ENCODE results near the gene VIL1. TPM values are rescaled to one million over a fixed set of nuclear protein-coding genes. Genes with fewer than 3 reads are reported as not detected.

Gene VIL1
- total and polyA plus RNA-seq, 2 of the 13 experiments (the other 11 are each of a cell fraction or from before 2014, with no cell fraction given) = 287 to 301 TPM

DNA sequence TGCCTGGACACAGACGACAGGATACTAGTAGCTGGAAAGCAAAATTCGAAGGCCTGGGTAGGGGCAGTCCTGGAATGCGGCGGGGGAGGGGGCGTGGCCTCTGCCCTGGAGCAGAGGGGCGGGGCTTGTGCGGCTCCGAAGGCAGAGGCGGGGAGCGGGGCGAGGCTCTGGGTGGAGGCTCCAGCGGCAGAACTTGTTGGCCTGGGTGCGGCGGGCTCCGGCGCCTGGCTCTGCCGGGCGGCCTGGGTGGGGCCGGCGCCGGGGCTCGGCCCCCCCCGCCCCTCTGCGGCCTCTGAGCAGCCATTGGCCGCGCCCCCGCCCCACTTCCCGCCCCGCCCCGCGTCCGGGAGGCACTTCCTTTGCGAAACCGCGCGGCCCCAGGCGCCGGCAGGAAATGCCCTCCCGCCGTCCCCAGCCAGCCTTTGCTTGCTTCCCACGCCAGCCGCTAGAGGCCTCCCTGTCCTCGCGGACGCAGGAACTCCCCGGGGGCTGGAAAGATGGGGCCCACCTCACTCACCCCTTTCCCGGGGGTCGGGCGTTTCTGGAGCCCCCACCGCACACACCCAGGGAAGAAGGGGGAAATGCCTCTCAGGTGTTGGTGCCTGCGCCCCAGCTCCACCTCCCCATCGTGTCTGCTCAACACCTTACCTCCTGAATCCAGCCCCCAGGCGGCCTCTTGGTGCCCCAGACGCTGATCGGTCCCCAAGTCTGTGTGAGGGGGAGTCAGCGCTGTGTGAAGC is 12.5 kb upstream of the VIL1 start (continued):
- peak; percentile 43; the same call in 1 of the 2 replicates for TF ChIP-seq KDM5A (IDR thresholded peaks at IDR 0.05; ENCODE audit: borderline replicate concordance, low read length)
- TF ChIP-seq, protein P1, sequence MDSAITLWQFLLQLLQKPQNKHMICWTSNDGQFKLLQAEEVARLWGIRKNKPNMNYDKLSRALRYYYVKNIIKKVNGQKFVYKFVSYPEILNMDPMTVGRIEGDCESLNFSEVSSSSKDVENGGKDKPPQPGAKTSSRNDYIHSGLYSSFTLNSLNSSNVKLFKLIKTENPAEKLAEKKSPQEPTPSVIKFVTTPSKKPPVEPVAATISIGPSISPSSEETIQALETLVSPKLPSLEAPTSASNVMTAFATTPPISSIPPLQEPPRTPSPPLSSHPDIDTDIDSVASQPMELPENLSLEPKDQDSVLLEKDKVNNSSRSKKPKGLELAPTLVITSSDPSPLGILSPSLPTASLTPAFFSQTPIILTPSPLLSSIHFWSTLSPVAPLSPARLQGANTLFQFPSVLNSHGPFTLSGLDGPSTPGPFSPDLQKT (CRISPR knock-in tag; IDR thresholded peaks at IDR 0.05; ENCODE audit: borderline replicate concordance) = no peak
- TF ChIP-seq SIX1 (CRISPR knock-in tag; IDR thresholded peaks at IDR 0.05; ENCODE audit: borderline replicate concordance) = peak; percentile 16; the same call in 1 of the 2 replicates
- TF ChIP-seq TCF7 (IDR thresholded peaks at IDR 0.05; ENCODE audit: low read depth) = no peak
- TF ChIP-seq JDP2 (CRISPR knock-in tag; IDR thresholded peaks at IDR 0.05; ENCODE audit: borderline replicate concordance) = no peak
- no peak for TF ChIP-seq GPN1 (CRISPR knock-in tag; IDR thresholded peaks at IDR 0.05; ENCODE audit: borderline replicate concordance)
- no peak for TF ChIP-seq CAMTA2 (CRISPR knock-in tag; IDR thresholded peaks at IDR 0.05; ENCODE audit: borderline replicate concordance)
- TF ChIP-seq NCOA2 (CRISPR knock-in tag; IDR thresholded peaks at IDR 0.05) = peak; percentile 53; the same call in 1 of the 2 replicates
- peak; percentile 82; the same call in 1 of the 2 replicates for TF ChIP-seq CBX5 (CRISPR knock-in tag; IDR thresholded peaks at IDR 0.05; ENCODE audit: borderline replicate concordance)
- TF ChIP-seq, protein P2, sequence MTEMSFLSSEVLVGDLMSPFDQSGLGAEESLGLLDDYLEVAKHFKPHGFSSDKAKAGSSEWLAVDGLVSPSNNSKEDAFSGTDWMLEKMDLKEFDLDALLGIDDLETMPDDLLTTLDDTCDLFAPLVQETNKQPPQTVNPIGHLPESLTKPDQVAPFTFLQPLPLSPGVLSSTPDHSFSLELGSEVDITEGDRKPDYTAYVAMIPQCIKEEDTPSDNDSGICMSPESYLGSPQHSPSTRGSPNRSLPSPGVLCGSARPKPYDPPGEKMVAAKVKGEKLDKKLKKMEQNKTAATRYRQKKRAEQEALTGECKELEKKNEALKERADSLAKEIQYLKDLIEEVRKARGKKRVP (CRISPR knock-in tag; IDR thresholded peaks at IDR 0.05) = 0 out of 4 replicates have a peak, but pooled peaks of 1 of the 2 experiments have one; percentile 24
- TF ChIP-seq, protein P3, sequence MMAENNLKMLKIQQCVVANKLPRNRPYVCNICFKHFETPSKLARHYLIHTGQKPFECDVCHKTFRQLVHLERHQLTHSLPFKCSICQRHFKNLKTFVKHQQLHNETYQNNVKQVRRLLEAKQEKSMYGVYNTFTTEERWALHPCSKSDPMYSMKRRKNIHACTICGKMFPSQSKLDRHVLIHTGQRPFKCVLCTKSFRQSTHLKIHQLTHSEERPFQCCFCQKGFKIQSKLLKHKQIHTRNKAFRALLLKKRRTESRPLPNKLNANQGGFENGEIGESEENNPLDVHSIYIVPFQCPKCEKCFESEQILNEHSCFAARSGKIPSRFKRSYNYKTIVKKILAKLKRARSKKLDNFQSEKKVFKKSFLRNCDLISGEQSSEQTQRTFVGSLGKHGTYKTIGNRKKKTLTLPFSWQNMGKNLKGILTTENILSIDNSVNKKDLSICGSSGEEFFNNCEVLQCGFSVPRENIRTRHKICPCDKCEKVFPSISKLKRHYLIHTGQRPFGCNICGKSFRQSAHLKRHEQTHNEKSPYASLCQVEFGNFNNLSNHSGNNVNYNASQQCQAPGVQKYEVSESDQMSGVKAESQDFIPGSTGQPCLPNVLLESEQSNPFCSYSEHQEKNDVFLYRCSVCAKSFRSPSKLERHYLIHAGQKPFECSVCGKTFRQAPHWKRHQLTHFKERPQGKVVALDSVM (CRISPR knock-in tag; IDR thresholded peaks at IDR 0.05) = peak; percentile 75
- TF ChIP-seq GFI1 (CRISPR knock-in tag; IDR thresholded peaks at IDR 0.05; ENCODE audit: borderline replicate concordance) = no peak; the same call in 1 of the 2 replicates
- TF ChIP-seq IRF2 (CRISPR knock-in tag; IDR thresholded peaks at IDR 0.05) = peak; percentile 78; the same call in 1 of the 2 replicates
- TF ChIP-seq ZNF446 (CRISPR knock-in tag; IDR thresholded peaks at IDR 0.05) = no peak
- TF ChIP-seq DNMT1 (CRISPR knock-in tag; IDR thresholded peaks at IDR 0.05) = no peak
- no peak; the same call in 1 of the 2 replicates for TF ChIP-seq ISX (CRISPR knock-in tag; conservative IDR thresholded peaks at IDR 0.05)
- TF ChIP-seq ZNF34 (CRISPR knock-in tag; IDR thresholded peaks at IDR 0.05; ENCODE audit: borderline replicate concordance) = peak; percentile 44; the same call in 1 of the 2 replicates
- TF ChIP-seq, protein P4, sequence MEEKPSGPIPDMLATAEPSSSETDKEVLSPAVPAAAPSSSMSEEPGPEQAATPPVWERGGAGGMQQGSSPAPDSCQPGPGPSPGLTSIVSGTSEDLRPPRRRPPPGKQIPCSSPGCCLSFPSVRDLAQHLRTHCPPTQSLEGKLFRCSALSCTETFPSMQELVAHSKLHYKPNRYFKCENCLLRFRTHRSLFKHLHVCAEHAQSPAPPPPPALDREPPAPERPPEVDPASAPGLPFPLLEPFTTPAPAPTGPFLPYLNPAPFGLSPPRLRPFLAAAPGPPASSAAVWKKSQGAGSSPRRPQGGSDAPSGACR (CRISPR knock-in tag; IDR thresholded peaks at IDR 0.05) = peak; percentile 46; the same call in 1 of the 2 replicates
- no peak for TF ChIP-seq NFE2L2 (IDR thresholded peaks at IDR 0.05; ENCODE audit: low read length)
- TF ChIP-seq, protein P5, sequence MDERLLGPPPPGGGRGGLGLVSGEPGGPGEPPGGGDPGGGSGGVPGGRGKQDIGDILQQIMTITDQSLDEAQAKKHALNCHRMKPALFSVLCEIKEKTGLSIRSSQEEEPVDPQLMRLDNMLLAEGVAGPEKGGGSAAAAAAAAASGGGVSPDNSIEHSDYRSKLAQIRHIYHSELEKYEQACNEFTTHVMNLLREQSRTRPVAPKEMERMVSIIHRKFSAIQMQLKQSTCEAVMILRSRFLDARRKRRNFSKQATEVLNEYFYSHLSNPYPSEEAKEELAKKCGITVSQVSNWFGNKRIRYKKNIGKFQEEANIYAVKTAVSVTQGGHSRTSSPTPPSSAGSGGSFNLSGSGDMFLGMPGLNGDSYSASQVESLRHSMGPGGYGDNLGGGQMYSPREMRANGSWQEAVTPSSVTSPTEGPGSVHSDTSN (CRISPR knock-in tag; IDR thresholded peaks at IDR 0.05) = no peak
- TF ChIP-seq, protein P6, sequence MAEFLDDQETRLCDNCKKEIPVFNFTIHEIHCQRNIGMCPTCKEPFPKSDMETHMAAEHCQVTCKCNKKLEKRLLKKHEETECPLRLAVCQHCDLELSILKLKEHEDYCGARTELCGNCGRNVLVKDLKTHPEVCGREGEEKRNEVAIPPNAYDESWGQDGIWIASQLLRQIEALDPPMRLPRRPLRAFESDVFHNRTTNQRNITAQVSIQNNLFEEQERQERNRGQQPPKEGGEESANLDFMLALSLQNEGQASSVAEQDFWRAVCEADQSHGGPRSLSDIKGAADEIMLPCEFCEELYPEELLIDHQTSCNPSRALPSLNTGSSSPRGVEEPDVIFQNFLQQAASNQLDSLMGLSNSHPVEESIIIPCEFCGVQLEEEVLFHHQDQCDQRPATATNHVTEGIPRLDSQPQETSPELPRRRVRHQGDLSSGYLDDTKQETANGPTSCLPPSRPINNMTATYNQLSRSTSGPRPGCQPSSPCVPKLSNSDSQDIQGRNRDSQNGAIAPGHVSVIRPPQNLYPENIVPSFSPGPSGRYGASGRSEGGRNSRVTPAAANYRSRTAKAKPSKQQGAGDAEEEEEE (CRISPR knock-in tag; IDR thresholded peaks at IDR 0.05; ENCODE audit: borderline replicate concordance) = no peak

Data from HepG2 (cell line).